HepG2 (cell line): ENCODE data around the gene MC1R. TPM values are rescaled to one million over a fixed set of nuclear protein-coding genes. Genes with fewer than 3 reads are reported as not detected.
"Not testable (repeated sequence)": the region's sequence is repeated elsewhere in the genome, so short reads cannot be mapped to it uniquely, and the experiment has no call there.

Experiments used
- ATAC-seq: fragments of 200-7000 bp; cut with Tn5 transposase; 3 replicates; pipeline ENCODE4 v1.9.1; 2020; ENCODE audit warnings: mild to moderate bottlenecking, moderate library complexity
- BruUV-seq: library from RNA; stranded (reverse); fragments of 400-500 nt; replicated peaks from 2 replicates; lab custom pipeline; 2021; lab: Mats Ljungman, UMichigan
- CTCF ChIA-PET: fragments of 300-600 bp; formaldehyde crosslinking; extraction: SDS; loops from one replicate; lab custom pipeline; 2021; ENCODE audit warnings: low total read pairs, inconsistent platforms, low intra/inter-chr PET ratio; lab: Yijun Ruan, JAX
- POLR2A ChIA-PET: fragments of 350-600 bp; sonication (Branson Sonifier 250); formaldehyde crosslinking; loops from one replicate; lab custom pipeline; 2020; ENCODE audit warnings: antibody characterized with exemption, inconsistent platforms; lab: Yijun Ruan, JAX
- DNase-seq: peaks from one replicate; pipeline ENCODE4 v3.0.0-alpha.2; 2015; ENCODE audit warnings: low spot score
- FAIRE-seq: peaks from 3 replicates; lab custom pipeline; 2011; peaks lifted over from hg19 to GRCh38; lab: Jason Lieb, UNC
- H2AFZ ChIP-seq: one replicate; pipeline ENCODE4 v1.6.1; 2011; ENCODE audit warnings: low read length, inconsistent platforms
- H3K27ac ChIP-seq: fragments of 300-600 bp; 3 replicates; pipeline ENCODE4 v1.8.0; 2011; ENCODE audit warnings: mixed run types, mild to moderate bottlenecking, mixed read lengths, low read length, inconsistent platforms; ENCODE audit not compliant: insufficient read depth; ENCODE audit errors: extremely low read length
- H3K27me3 ChIP-seq, 2 experiments: fragments of 200-600 bp in 1 of 2; 2 replicates in 1 of 2; 3 replicates in 1 of 2; pipeline versions ENCODE4 v1.6.0 to v1.8.0; 2011; ENCODE audit warnings: low read length in 2 of 2, mild to moderate bottlenecking in 2 of 2, moderate library complexity in 2 of 2, inconsistent platforms in 1 of 2; ENCODE audit not compliant: insufficient read depth in 2 of 2, control insufficient read depth in 1 of 2
- H3K36me3 ChIP-seq, 2 experiments: fragments of 200-600 bp in 1 of 2; replicated peaks in 1 of 2; 2 replicates in 1 of 2; 3 replicates in 1 of 2; pipeline versions ENCODE4 v1.5.1 to v1.8.0; 2011; ENCODE audit warnings: low read length in 2 of 2, inconsistent platforms in 1 of 2; ENCODE audit not compliant: insufficient read depth in 2 of 2, control insufficient read depth in 1 of 2
- H3K4me1 ChIP-seq: 2 replicates; pipeline ENCODE4 v1.5.1; 2012; ENCODE audit warnings: low read length, inconsistent platforms; ENCODE audit not compliant: insufficient read depth
- H3K4me2 ChIP-seq: 2 replicates; pipeline ENCODE4 v1.6.0; 2011; ENCODE audit warnings: low read depth, low read length, inconsistent platforms
- H3K4me3 ChIP-seq, 3 experiments: fragments of 200-600 bp in 1 of 3; sonication (generic), shearing (Covaris generic) in 1 of 3; replicated peaks in 1 of 3; 2 replicates each; pipeline ENCODE4 v1.5.1; 2011 to 2016; ENCODE audit warnings: low read length in 3 of 3, inconsistent platforms in 2 of 3, low read depth in 2 of 3, mild to moderate bottlenecking in 2 of 3, control low read depth in 1 of 3, mixed read lengths in 1 of 3; ENCODE audit not compliant: insufficient read depth in 1 of 3
- H3K79me2 ChIP-seq: one replicate; pipeline ENCODE4 v1.6.1; 2011; ENCODE audit warnings: low read length, inconsistent platforms; ENCODE audit not compliant: insufficient read depth
- H3K9ac ChIP-seq: 2 replicates; pipeline ENCODE4 v1.6.0; 2011; ENCODE audit warnings: mild to moderate bottlenecking, low read depth, low read length, inconsistent platforms; ENCODE audit not compliant: insufficient read depth
- H3K9me3 ChIP-seq: 2 replicates; pipeline ENCODE4 v1.5.1; 2012; ENCODE audit warnings: mild to moderate bottlenecking, low read length
- H4K20me1 ChIP-seq: 2 replicates; pipeline ENCODE4 v1.6.0; 2011; ENCODE audit warnings: inconsistent platforms, mild to moderate bottlenecking, low read length, moderate library complexity; ENCODE audit not compliant: insufficient read depth
- BRD4 ChIP-seq: sonication (generic); formaldehyde crosslinking; IDR thresholded peaks from 2 replicates; pipeline ENCODE4 v1.4.0; 2020; ENCODE audit warnings: missing genetic modification reagents
- GABPA ChIP-seq, 2 experiments: IDR thresholded peaks; 2 replicates each; pipeline ENCODE4 v1.6.1; 2011 to 2016; ENCODE audit warnings: low read depth in 2 of 2, low read length in 1 of 2, missing biosample characterization in 1 of 2, missing genetic modification characterization in 1 of 2
- HOXA7 ChIP-seq: sonication (generic); formaldehyde crosslinking; IDR thresholded peaks from 2 replicates; pipeline ENCODE4 v1.8.1; 2022; ENCODE audit warnings: mild to moderate bottlenecking, missing genetic modification reagents, moderate library complexity
- MXD4 ChIP-seq: IDR thresholded peaks from 2 replicates; pipeline ENCODE4 v1.6.1; 2016; ENCODE audit warnings: mild to moderate bottlenecking, missing biosample characterization, missing genetic modification reagents
- ZMAT3 ChIP-seq: sonication (generic); formaldehyde crosslinking; conservative IDR thresholded peaks from 2 replicates; pipeline ENCODE4 v1.7.0; 2021; ENCODE audit warnings: missing genetic modification reagents
- ZMYM3 ChIP-seq: sonication (generic); formaldehyde crosslinking; IDR thresholded peaks from 2 replicates; pipeline ENCODE4 v1.5.1; 2020; ENCODE audit warnings: mild to moderate bottlenecking, missing genetic modification reagents
- ZNF34 ChIP-seq: sonication (generic); formaldehyde crosslinking; IDR thresholded peaks from 2 replicates; pipeline ENCODE4 v1.4.0; 2020; ENCODE audit warnings: mild to moderate bottlenecking, missing genetic modification reagents, borderline replicate concordance
- ZNF629 ChIP-seq: sonication (generic); formaldehyde crosslinking; conservative IDR thresholded peaks from 2 replicates; pipeline ENCODE4 v1.5.0; 2020; ENCODE audit warnings: missing genetic modification reagents
- WGBS: methylation state at CpG from one replicate; pipeline ENCODE4 v1.1.6; 2017; ENCODE audit warnings: low lambda C conversion rate; 5-methylcytosine and 5-hydroxymethylcytosine counted together
- in situ Hi-C: cut with HindIII; loops from 2 replicates; pipeline ENCODE4 v1.10.0; 2017; ENCODE audit warnings: low pct_unique_long_range_greater_than_20kb; ENCODE audit not compliant: extremely low pct_ligation_motif_present
- intact Hi-C: fragments of 100-400 bp; cut with micrococcal nuclease; formaldehyde crosslinking; loops from one replicate; pipeline ENCODE4 v1.10.0; 2022; ENCODE audit not compliant: unreplicated experiment
- polyA plus RNA-seq, 8 experiments: library from polyadenylated mRNA; depleted of rRNA in 3 of 8; stranded (reverse) in 7 of 8; unstranded in 1 of 8; fragments of >200 nt; fragmentation: Illumina TruSeq in 4 of 8; extraction: Trizol in 4 of 8; gene quantifications; 2 replicates each; pipeline versions ENCODE4 v1.2.1 to v1.2.3, GENCODE V29; 2011 to 2016; ENCODE audit warnings: low read depth in 4 of 8, missing spikeins in 1 of 8, mixed read lengths in 1 of 8; ENCODE audit not compliant: insufficient read depth in 1 of 8
- total RNA-seq, 5 experiments: library from RNA; depleted of rRNA; stranded (reverse); fragments of >200 nt; fragmentation: Illumina TruSeq; extraction: Trizol; gene quantifications; 2 replicates each; pipeline ENCODE4 v1.2.3, GENCODE V29; 2016; ENCODE audit warnings: low read depth in 1 of 5
- TF ChIP-seq, protein P1 (sequence below): sonication (generic); formaldehyde crosslinking; IDR thresholded peaks from 2 replicates; pipeline ENCODE4 v1.4.0; 2020; ENCODE audit warnings: missing genetic modification reagents, borderline replicate concordance
- TF ChIP-seq, protein P2 (sequence below): sonication (generic); formaldehyde crosslinking; IDR thresholded peaks from 2 replicates; pipeline ENCODE4 v1.4.0; 2020; ENCODE audit warnings: low read depth, mild to moderate bottlenecking, missing genetic modification reagents

The MC1R gene
- total and polyA plus RNA-seq, 2 of the 13 experiments (the other 11 are each of a cell fraction or from before 2014, with no cell fraction given) = 9.1 to 14.8 TPM

DNA sequence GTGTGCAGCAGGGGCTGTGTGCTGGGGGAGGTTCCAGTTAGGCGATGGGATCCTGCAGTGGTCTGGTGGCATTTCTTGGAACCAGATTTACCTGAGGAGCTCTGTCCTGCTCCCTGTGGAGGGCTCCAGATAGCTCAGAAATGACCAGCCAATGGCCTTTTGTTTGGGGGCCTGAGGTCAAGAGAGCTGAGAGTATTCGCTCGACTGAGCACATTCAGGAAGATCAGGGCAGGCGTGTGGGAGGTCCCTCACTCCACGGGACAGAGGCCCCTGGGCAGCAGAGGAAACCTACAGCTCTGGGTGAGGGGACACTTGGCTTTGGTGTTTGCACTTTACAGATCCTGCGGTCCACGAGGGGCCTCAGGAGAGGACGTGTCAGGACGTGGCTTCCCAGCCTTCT is 48.1 kb downstream of the MC1R start (continued):
- TF ChIP-seq, protein P1, sequence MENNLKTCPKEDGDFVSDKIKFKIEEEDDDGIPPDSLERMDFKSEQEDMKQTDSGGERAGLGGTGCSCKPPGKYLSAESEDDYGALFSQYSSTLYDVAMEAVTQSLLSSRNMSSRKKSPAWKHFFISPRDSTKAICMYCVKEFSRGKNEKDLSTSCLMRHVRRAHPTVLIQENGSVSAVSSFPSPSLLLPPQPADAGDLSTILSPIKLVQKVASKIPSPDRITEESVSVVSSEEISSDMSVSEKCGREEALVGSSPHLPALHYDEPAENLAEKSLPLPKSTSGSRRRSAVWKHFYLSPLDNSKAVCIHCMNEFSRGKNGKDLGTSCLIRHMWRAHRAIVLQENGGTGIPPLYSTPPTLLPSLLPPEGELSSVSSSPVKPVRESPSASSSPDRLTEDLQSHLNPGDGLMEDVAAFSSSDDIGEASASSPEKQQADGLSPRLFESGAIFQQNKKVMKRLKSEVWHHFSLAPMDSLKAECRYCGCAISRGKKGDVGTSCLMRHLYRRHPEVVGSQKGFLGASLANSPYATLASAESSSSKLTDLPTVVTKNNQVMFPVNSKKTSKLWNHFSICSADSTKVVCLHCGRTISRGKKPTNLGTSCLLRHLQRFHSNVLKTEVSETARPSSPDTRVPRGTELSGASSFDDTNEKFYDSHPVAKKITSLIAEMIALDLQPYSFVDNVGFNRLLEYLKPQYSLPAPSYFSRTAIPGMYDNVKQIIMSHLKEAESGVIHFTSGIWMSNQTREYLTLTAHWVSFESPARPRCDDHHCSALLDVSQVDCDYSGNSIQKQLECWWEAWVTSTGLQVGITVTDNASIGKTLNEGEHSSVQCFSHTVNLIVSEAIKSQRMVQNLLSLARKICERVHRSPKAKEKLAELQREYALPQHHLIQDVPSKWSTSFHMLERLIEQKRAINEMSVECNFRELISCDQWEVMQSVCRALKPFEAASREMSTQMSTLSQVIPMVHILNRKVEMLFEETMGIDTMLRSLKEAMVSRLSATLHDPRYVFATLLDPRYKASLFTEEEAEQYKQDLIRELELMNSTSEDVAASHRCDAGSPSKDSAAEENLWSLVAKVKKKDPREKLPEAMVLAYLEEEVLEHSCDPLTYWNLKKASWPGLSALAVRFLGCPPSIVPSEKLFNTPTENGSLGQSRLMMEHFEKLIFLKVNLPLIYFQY = no peak
- no peak for TF ChIP-seq GABPA (IDR thresholded peaks at IDR 0.05; ENCODE audit: low read depth, low read length)
- TF ChIP-seq GABPA (CRISPR knock-in tag; IDR thresholded peaks at IDR 0.05; ENCODE audit: low read depth) = no peak
- TF ChIP-seq, protein P2, sequence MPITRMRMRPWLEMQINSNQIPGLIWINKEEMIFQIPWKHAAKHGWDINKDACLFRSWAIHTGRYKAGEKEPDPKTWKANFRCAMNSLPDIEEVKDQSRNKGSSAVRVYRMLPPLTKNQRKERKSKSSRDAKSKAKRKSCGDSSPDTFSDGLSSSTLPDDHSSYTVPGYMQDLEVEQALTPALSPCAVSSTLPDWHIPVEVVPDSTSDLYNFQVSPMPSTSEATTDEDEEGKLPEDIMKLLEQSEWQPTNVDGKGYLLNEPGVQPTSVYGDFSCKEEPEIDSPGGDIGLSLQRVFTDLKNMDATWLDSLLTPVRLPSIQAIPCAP (CRISPR knock-in tag) = no peak
- TF ChIP-seq ZMAT3 (CRISPR knock-in tag) = no peak
- TF ChIP-seq HOXA7 = no peak
- TF ChIP-seq BRD4 (CRISPR knock-in tag) = no peak
- TF ChIP-seq MXD4 (CRISPR knock-in tag) = no peak
- no peak for TF ChIP-seq ZNF34

DNA sequence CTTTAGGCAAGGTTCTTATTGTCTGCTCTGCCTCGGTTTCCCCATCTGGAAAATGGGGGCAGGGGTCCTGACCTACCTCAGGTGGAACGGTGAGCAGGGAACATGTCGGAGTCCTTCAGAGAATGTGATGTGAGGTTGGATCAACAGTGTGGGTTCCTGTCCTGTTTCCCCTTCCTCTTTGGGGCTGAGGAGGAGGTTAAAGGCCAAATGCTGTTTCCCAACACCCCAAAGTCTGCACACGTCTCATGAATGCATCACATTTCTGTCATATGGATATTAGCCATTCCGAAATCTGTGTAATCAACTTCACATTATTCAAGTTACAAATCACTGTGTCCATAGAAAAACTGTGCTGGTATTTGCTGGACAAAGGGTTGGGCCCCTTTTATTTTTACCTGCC is 48.8 kb downstream of the MC1R start:
- in situ Hi-C loops, H3K4me2 ChIP-seq, H2AFZ ChIP-seq, H4K20me1 ChIP-seq, DNase-seq, H3K27me3 ChIP-seq, FAIRE-seq, BruUV-seq, H3K9me3 ChIP-seq, H3K9ac ChIP-seq, POLR2A ChIA-PET, H3K27ac ChIP-seq, intact Hi-C loops, ATAC-seq, H3K4me3 ChIP-seq, CTCF ChIA-PET: not testable (repeated sequence)
- H3K36me3 ChIP-seq = peaks cover 6 to 12% of the 10 kb centered on the region in 2 experiments; a peak in 3 of 5 replicates
- peaks cover 26% of the 10 kb centered on the region for H3K79me2 ChIP-seq
- peaks cover 29% of the 10 kb centered on the region for H3K4me1 ChIP-seq
- peak; percentile 85 for TF ChIP-seq ZNF629 (CRISPR knock-in tag)
- TF ChIP-seq ZMYM3 = 0 out of 2 replicates have a peak, but pooled peaks have one; percentile 26
- 89% methylated on average over 5 of the region's 5 CpGs for WGBS
